ENCODE data around the gene NDUFA6. TPM values are rescaled to one million over a fixed set of nuclear protein-coding genes. Genes with fewer than 3 reads are reported as not detected.

NDUFA6 gene
- total and polyA plus RNA-seq, 2 of the 13 experiments (the other 11 are each of a cell fraction or from before 2014, with no cell fraction given) = 68.5 to 87.8 TPM

DNA sequence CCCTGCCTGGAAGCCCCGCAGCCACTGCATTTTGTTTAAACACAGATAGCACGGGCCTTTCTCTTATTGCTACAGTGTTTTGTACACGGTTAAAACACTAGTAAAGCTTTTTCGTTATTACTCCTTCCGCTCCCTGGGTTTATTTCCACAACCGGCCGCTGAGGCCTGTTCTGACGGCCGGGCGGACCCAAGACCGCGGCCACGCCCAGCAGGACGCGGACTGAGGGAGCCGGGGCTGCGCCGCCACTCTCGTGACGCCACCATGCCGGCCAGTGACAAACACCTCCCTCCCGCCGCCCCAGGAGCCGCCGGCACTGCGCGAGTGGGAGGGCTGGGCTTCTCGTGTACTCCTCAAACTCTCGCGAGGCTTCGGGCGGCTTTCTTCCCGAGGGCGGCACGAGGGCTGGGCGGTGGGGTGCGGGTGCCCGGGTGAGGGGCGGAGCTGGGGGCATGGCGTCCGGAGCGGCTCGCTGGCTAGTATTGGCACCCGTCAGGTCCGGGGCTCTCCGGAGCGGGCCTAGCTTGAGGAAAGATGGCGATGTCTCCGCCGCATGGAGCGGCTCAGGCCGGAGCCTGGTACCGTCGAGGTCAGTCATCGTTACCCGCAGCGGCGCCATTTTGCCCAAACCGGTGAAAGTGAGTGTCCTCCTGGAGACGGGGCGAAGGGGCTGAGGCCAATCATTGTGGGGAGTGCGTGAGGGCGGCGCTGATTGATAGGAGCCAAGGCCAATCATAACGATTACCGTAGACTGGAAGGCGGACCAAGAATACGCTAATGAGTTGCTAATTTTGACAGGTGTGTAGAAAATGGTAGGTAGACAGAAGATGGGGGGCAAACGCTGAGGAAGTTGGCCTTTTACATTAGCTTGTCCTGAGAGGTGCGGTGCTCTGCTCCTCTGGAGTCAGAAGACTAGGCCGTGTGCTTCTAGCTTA, 11.0 kb downstream of the NDUFA6 start, which contains the start of gene SMDT1 (continued):
- TF ChIP-seq ZNF574 (CRISPR knock-in tag; IDR thresholded peaks at IDR 0.05) = peak; percentile 75
- no peak for TF ChIP-seq FOXK2 (IDR thresholded peaks at IDR 0.05)
- no peak for TF ChIP-seq ZC3H4 (CRISPR knock-in tag; IDR thresholded peaks at IDR 0.05; ENCODE audit: borderline replicate concordance)
- TF ChIP-seq MTF1 (CRISPR knock-in tag; IDR thresholded peaks at IDR 0.05) = 0 out of 2 replicates have a peak, but pooled peaks have one; percentile 63
- peak; percentile 72 for TF ChIP-seq ZSCAN31 (CRISPR knock-in tag; IDR thresholded peaks at IDR 0.05; ENCODE audit: low read depth)
- TF ChIP-seq ZNF737 (CRISPR knock-in tag; IDR thresholded peaks at IDR 0.05; ENCODE audit: borderline replicate concordance) = no peak
- TF ChIP-seq CCDC6 (CRISPR knock-in tag; IDR thresholded peaks at IDR 0.05) = peak; percentile 28; the same call in 1 of the 2 replicates
- peak; percentile 91 for TF ChIP-seq HOXA3 (CRISPR knock-in tag; IDR thresholded peaks at IDR 0.05)
- no peak for TF ChIP-seq DZIP1 (CRISPR knock-in tag; IDR thresholded peaks at IDR 0.05)
- TF ChIP-seq KDM5B (CRISPR knock-in tag; IDR thresholded peaks at IDR 0.05; ENCODE audit: borderline replicate concordance) = peak; percentile 60; the same call in 1 of the 2 replicates
- peak; percentile 77; the same call in 1 of the 2 replicates for TF ChIP-seq ARHGAP35 (CRISPR knock-in tag; IDR thresholded peaks at IDR 0.05; ENCODE audit: borderline replicate concordance)
- peak; percentile 70; the same call in 1 of the 2 replicates for TF ChIP-seq KDM3A (CRISPR knock-in tag; IDR thresholded peaks at IDR 0.05; ENCODE audit: low read depth)
- no peak for TF ChIP-seq ZXDC (CRISPR knock-in tag; IDR thresholded peaks at IDR 0.05)
- TF ChIP-seq ZSCAN30 (CRISPR knock-in tag; IDR thresholded peaks at IDR 0.05) = no peak
- peak; percentile 78; the same call in 1 of the 2 replicates for TF ChIP-seq ZNF510 (CRISPR knock-in tag; IDR thresholded peaks at IDR 0.05; ENCODE audit: low read depth)
- no peak; the same call in 1 of the 2 replicates for TF ChIP-seq EED (CRISPR knock-in tag; IDR thresholded peaks at IDR 0.05)
- TF ChIP-seq MAFF (IDR thresholded peaks at IDR 0.05; ENCODE audit: low read depth, low read length) = 0 out of 2 replicates have a peak, but pooled peaks have one; percentile 13
- no peak for TF ChIP-seq FOXA1 (IDR thresholded peaks at IDR 0.05)
- TF ChIP-seq FOXA1 (CRISPR knock-in tag; IDR thresholded peaks at IDR 0.05) = peak; percentile 56; the same call in 1 of the 2 replicates
- no peak for TF ChIP-seq ZNF775 (CRISPR knock-in tag; IDR thresholded peaks at IDR 0.05; ENCODE audit: borderline replicate concordance)
- TF ChIP-seq KAT8 (CRISPR knock-in tag; IDR thresholded peaks at IDR 0.05) = peak; percentile 89
- peak; percentile 58; the same call in 1 of the 2 replicates for TF ChIP-seq NRL (CRISPR knock-in tag; IDR thresholded peaks at IDR 0.05; ENCODE audit: borderline replicate concordance)

Data from HepG2 (cell line).